IPS DF 4.7 (cell line): ENCODE data around the gene MINK1.
A peak's percentile ranks its signal among the peaks of the same experiment; 100 is the strongest.

Experiments
- DNase-seq: peaks from one replicate; pipeline ENCODE4 v3.0.0-alpha.2; 2013; ENCODE audit warnings: low spot score; ENCODE audit errors: extremely low read depth

The MINK1 gene

GRCh38 chr17:4932756-4933155, 99.6 kb downstream of the MINK1 start:
- no peak for DNase-seq

GRCh38 chr17:4933646-4934045, 100.5 kb downstream of the MINK1 start:
- no peak for DNase-seq

GRCh38 chr17:4934173-4934979, 101.2 kb downstream of the MINK1 start:
- no peak for DNase-seq

GRCh38 chr17:4935650-4936049, 102.5 kb downstream of the MINK1 start:
- DNase-seq, result no peak

GRCh38 chr17:4936436-4936835, 103.3 kb downstream of the MINK1 start:
- DNase-seq, result no peak

GRCh38 chr17:4937553-4937952, 104.4 kb downstream of the MINK1 start:
- DNase-seq, result no peak

- DNase-seq, result no peak
Measured at GRCh38 chr17:4938069-4938491, 104.9 kb downstream of the MINK1 start.

- DNase-seq, result no peak
Measured at GRCh38 chr17:4938688-4939545, 105.8 kb downstream of the MINK1 start.

- no peak for DNase-seq
Measured at GRCh38 chr17:4939546-4939795, 106.3 kb downstream of the MINK1 start.

GRCh38 chr17:4939796-4940554, 106.8 kb downstream of the MINK1 start, which contains the start of the genes RNF167 and SLC25A11:
Gene RNF167 (plus strand): TSS chr17:4940268. CDS start chr17:4940910, 642 bp downstream.
Gene SLC25A11 (minus strand): TSS chr17:4940046. CDS start chr17:4939910, 136 bp downstream.
- peak; percentile 94 for DNase-seq

- DNase-seq, result no peak
Measured at GRCh38 chr17:4940555-4941318, 107.6 kb downstream of the MINK1 start.

- DNase-seq, result no peak
Measured at GRCh38 chr17:4941319-4941610, 108.1 kb downstream of the MINK1 start.

GRCh38 chr17:4942760-4943508, 109.8 kb downstream of the MINK1 start:
- no peak for DNase-seq

- DNase-seq, result no peak
Measured at GRCh38 chr17:4944163-4944553, 111.0 kb downstream of the MINK1 start.

- DNase-seq, result no peak
Measured at GRCh38 chr17:4944554-4945175, 111.5 kb downstream of the MINK1 start.

- no peak for DNase-seq
Measured at GRCh38 chr17:4945176-4945943, 112.2 kb downstream of the MINK1 start.

- no peak for DNase-seq
Measured at GRCh38 chr17:4945944-4946280, 112.8 kb downstream of the MINK1 start.

GRCh38 chr17:4946312-4946976, 113.3 kb downstream of the MINK1 start:
- no peak for DNase-seq

GRCh38 chr17:4947010-4947410, 113.9 kb downstream of the MINK1 start:
- DNase-seq, result no peak
